UCSD-AML1 (cell line): ENCODE measurements around the gene MAP4K4.

ENCODE experiments used
- DNase-seq: peaks from one replicate; lab custom pipeline; 2025; ENCODE audit not compliant: unreplicated experiment; lab: John Stamatoyannopoulos, UW

MAP4K4 gene

GRCh38 chr2:101811226-101812015 is 113.9 kb downstream of the MAP4K4 start:
- DNase-seq, result no peak

GRCh38 chr2:101812226-101812625 is 114.7 kb downstream of the MAP4K4 start:
- no peak for DNase-seq

GRCh38 chr2:101814752-101815151 is 117.2 kb downstream of the MAP4K4 start:
- DNase-seq, result no peak

- no peak for DNase-seq
Measured at GRCh38 chr2:101815154-101815553, 117.6 kb downstream of the MAP4K4 start.

- no peak for DNase-seq
Measured at GRCh38 chr2:101815739-101816391, 118.4 kb downstream of the MAP4K4 start.

- DNase-seq, result no peak
Measured at GRCh38 chr2:101816598-101816997, 119.1 kb downstream of the MAP4K4 start.

- no peak for DNase-seq
Measured at GRCh38 chr2:101817481-101817880, 120.0 kb downstream of the MAP4K4 start.

- no peak for DNase-seq
Measured at GRCh38 chr2:101818531-101819451, 121.3 kb downstream of the MAP4K4 start.

GRCh38 chr2:101820519-101820918 is 123.0 kb downstream of the MAP4K4 start:
- DNase-seq, result peak; percentile 21

- DNase-seq, result no peak
Measured at GRCh38 chr2:101821059-101821805, 123.7 kb downstream of the MAP4K4 start.

- DNase-seq, result no peak
Measured at GRCh38 chr2:101821828-101822458, 124.4 kb downstream of the MAP4K4 start.

GRCh38 chr2:101823347-101823791 is 125.9 kb downstream of the MAP4K4 start:
- DNase-seq, result peak; percentile 36

GRCh38 chr2:101823859-101824258 is 126.4 kb downstream of the MAP4K4 start:
- no peak for DNase-seq

- DNase-seq, result no peak
Measured at GRCh38 chr2:101826716-101827115, 129.2 kb downstream of the MAP4K4 start.

GRCh38 chr2:101827246-101827645 is 129.7 kb downstream of the MAP4K4 start:
- DNase-seq, result no peak

GRCh38 chr2:101828257-101828656 is 130.8 kb downstream of the MAP4K4 start:
- no peak for DNase-seq

- DNase-seq, result no peak
Measured at GRCh38 chr2:101828673-101829334, 131.3 kb downstream of the MAP4K4 start.

- DNase-seq, result no peak
Measured at GRCh38 chr2:101829429-101829828, 131.9 kb downstream of the MAP4K4 start.

- DNase-seq, result no peak
Measured at GRCh38 chr2:101830146-101830545, 132.6 kb downstream of the MAP4K4 start.

- DNase-seq, result no peak
Measured at GRCh38 chr2:101830555-101830954, 133.0 kb downstream of the MAP4K4 start.
